Measurements from ENCODE around the gene SMTNL2.
"Not testable (repeated sequence)": the region's sequence is repeated elsewhere in the genome, so short reads cannot be mapped to it uniquely, and the experiment has no call there.

Gene SMTNL2

GRCh38 chr17:4635823-4636375 lies 51.6 kb downstream of the SMTNL2 start:
- DNase-seq (ENCODE audit: low spot score) = peak; percentile 9

- no peak for DNase-seq (ENCODE audit: low spot score)
These were observed 52.3 kb downstream of the SMTNL2 start for GRCh38 chr17:4636474-4637100.

- not testable (repeated sequence) for DNase-seq (ENCODE audit: low spot score)
These were observed 54.4 kb downstream of the SMTNL2 start for GRCh38 chr17:4638766-4639165.

GRCh38 chr17:4639301-4640059 lies 55.2 kb downstream of the SMTNL2 start:
- DNase-seq (ENCODE audit: low spot score) = peak; percentile 15

GRCh38 chr17:4640569-4641188 lies 56.4 kb downstream of the SMTNL2 start:
- DNase-seq (ENCODE audit: low spot score) = not testable (repeated sequence)

GRCh38 chr17:4641297-4642195 lies 57.2 kb downstream of the SMTNL2 start, which contains the start of gene ALOX15:
Gene ALOX15, minus strand, starts transcription at chr17:4641678. Its CDS starts 27 bp downstream, at chr17:4641651.
- no peak for DNase-seq (ENCODE audit: low spot score)

GRCh38 chr17:4642286-4642685 lies 58.0 kb downstream of the SMTNL2 start:
- no peak for DNase-seq (ENCODE audit: low spot score)

GRCh38 chr17:4643676-4644075 lies 59.3 kb downstream of the SMTNL2 start:
- no peak for DNase-seq (ENCODE audit: low spot score)

GRCh38 chr17:4645642-4646041 lies 61.3 kb downstream of the SMTNL2 start:
- DNase-seq (ENCODE audit: low spot score) = no peak

GRCh38 chr17:4648741-4649140 lies 64.4 kb downstream of the SMTNL2 start:
- no peak for DNase-seq (ENCODE audit: low spot score)

GRCh38 chr17:4652997-4653396 lies 68.7 kb downstream of the SMTNL2 start:
- DNase-seq (ENCODE audit: low spot score) = no peak

- DNase-seq (ENCODE audit: low spot score) = not testable (repeated sequence)
These were observed 71.6 kb downstream of the SMTNL2 start for GRCh38 chr17:4655933-4656332.

- DNase-seq (ENCODE audit: low spot score) = no peak
These were observed 73.3 kb downstream of the SMTNL2 start for GRCh38 chr17:4657678-4658077.

Data from CD4-positive, alpha-beta T cell treated with Interleukin-15 for 4 hours (primary cell).